Activated T-cell treated with anti-CD3 and anti-CD28 coated beads, Interleukin-2, amount 50 U/mL, for 4 hours (primary cell): ENCODE measurements around the gene ATP5PD. TPM values are rescaled to one million over a fixed set of nuclear protein-coding genes. Genes with fewer than 3 reads are reported as not detected.

Experiments used
- total RNA-seq, 3 donors: library from RNA; stranded (reverse); gene quantifications; one replicate each; pipeline ENCODE4 v1.2.1, GENCODE V29; 2021

ATP5PD gene
- total RNA-seq, 3 donors from 2014 or later: 128 to 158 (median 147) TPM

Other genes starting within 250 kb of the ATP5PD start
- gene GRIN2C, start 187.1 kb downstream of the ATP5PD start, total RNA-seq: under 1 TPM in 1 of 3 donors, not detected in 2; 0.08 TPM
- gene FDXR, start 174.0 kb downstream of the ATP5PD start, total RNA-seq: 10 to 100 TPM in 1 of 3 donors, 1 to 10 TPM in 2; 6.1 to 12.0 (median 7.0) TPM
- not detected for gene FADS6, start 153.3 kb downstream of the ATP5PD start, total RNA-seq
- gene USH1G, start 123.7 kb downstream of the ATP5PD start, total RNA-seq: not detected
- not detected for gene OTOP2, start 122.7 kb downstream of the ATP5PD start, total RNA-seq
- gene OTOP3, start 111.1 kb downstream of the ATP5PD start, total RNA-seq: not detected
- 1 to 10 TPM; 1.3 to 2.1 (median 2.0) TPM for gene HID1, start 74.2 kb downstream of the ATP5PD start, total RNA-seq
- gene CDR2L, start 59.3 kb downstream of the ATP5PD start, total RNA-seq: 1 to 10 TPM in 2 of 3 donors, under 1 TPM in 1; 0.84 to 1.3 (median 1.0) TPM
- 10 to 100 TPM; 70.8 to 82.5 (median 81.1) TPM for gene MRPL58, start 34.3 kb downstream of the ATP5PD start, total RNA-seq
- 10 to 100 TPM; 18.5 to 23.9 (median 22.2) TPM for gene KCTD2, start 256 bp upstream of the ATP5PD start, total RNA-seq
- 1 to 10 TPM in 1 of 3 donors, under 1 TPM in 2; 0.53 to 1.2 (median 0.55) TPM for gene SLC16A5, start 41.0 kb upstream of the ATP5PD start, total RNA-seq
- gene ARMC7, start 63.0 kb upstream of the ATP5PD start, total RNA-seq: 10 to 100 TPM; 13.2 to 14.4 (median 13.7) TPM
- gene NT5C, start 84.8 kb upstream of the ATP5PD start, total RNA-seq: 100 to 1,000 TPM in 1 of 3 donors, 10 to 100 TPM in 2; 91.0 to 103 (median 91.4) TPM
- 100 to 1,000 TPM; 161 to 182 (median 167) TPM for gene JPT1, start 107.5 kb upstream of the ATP5PD start, total RNA-seq
- 100 to 1,000 TPM; 594 to 609 (median 599) TPM for gene SUMO2, start 136.0 kb upstream of the ATP5PD start, total RNA-seq
- 100 to 1,000 TPM; 115 to 137 (median 125) TPM for gene NUP85, start 158.7 kb upstream of the ATP5PD start, total RNA-seq
- gene GGA3, start 214.6 kb upstream of the ATP5PD start, total RNA-seq: 10 to 100 TPM; 64.2 to 80.5 (median 71.2) TPM
- gene MRPS7, start 214.9 kb upstream of the ATP5PD start, total RNA-seq: 100 to 1,000 TPM; 131 to 167 (median 160) TPM
- gene MIF4GD, start 224.3 kb upstream of the ATP5PD start, total RNA-seq: 10 to 100 TPM; 35.4 to 39.8 (median 38.4) TPM
- 100 to 1,000 TPM; 111 to 140 (median 134) TPM for gene SLC25A19, start 242.5 kb upstream of the ATP5PD start, total RNA-seq